IMR-90 (cell line): Measurements from ENCODE around the gene LRRC41. TPM values are rescaled to one million over a fixed set of nuclear protein-coding genes. Genes with fewer than 3 reads are reported as not detected.
"Not testable (repeated sequence)": the region's sequence is repeated elsewhere in the genome, so short reads cannot be mapped to it uniquely, and the experiment has no call there.

ENCODE experiments used
- ATAC-seq: fragments of 200-7000 bp; cut with Tn5 transposase; 2 replicates; pipeline ENCODE4 v1.9.1; 2020; ENCODE audit warnings: low read depth, mild to moderate bottlenecking, moderate library complexity
- BruUV-seq: library from RNA; stranded (reverse); fragments of 400-500 nt; replicated peaks from 2 replicates; lab custom pipeline; 2021; lab: Mats Ljungman, UMichigan
- CTCF ChIA-PET: fragments of 300-600 bp; formaldehyde crosslinking; extraction: SDS; loops from one replicate; lab custom pipeline; 2021; ENCODE audit warnings: antibody characterized with exemption; lab: Yijun Ruan, JAX
- POLR2A ChIA-PET: fragments of 300-600 bp; sonication (Branson Sonifier 250); formaldehyde crosslinking; loops from one replicate; lab custom pipeline; 2022; ENCODE audit warnings: antibody characterized with exemption; ENCODE audit not compliant: unreplicated experiment; lab: Charles Lee
- DNase-seq: peaks from one replicate; pipeline ENCODE4 v3.0.0; 2013
- H2AFZ ChIP-seq: replicated peaks from 2 replicates; pipeline ENCODE3; 2013; ENCODE audit warnings: low read length, mild to moderate bottlenecking; ENCODE audit not compliant: poor library complexity
- H2AK5ac ChIP-seq: 2 replicates; pipeline ENCODE4 v1.6.1; 2013; ENCODE audit warnings: low read depth, low read length, inconsistent platforms
- H2AK9ac ChIP-seq: replicated peaks from 2 replicates; pipeline ENCODE3; 2013; ENCODE audit warnings: mild to moderate bottlenecking, low read depth, low read length, moderate library complexity; ENCODE audit not compliant: poor library complexity
- H2BK120ac ChIP-seq: 2 replicates; pipeline ENCODE4 v1.6.1; 2013; ENCODE audit warnings: low read depth, low read length, inconsistent platforms
- H2BK15ac ChIP-seq: 3 replicates; pipeline ENCODE4 v1.6.1; 2013; ENCODE audit warnings: low read depth, low read length, inconsistent platforms
- H2BK20ac ChIP-seq: 2 replicates; pipeline ENCODE4 v1.6.1; 2013; ENCODE audit warnings: low read depth, mild to moderate bottlenecking, inconsistent platforms, low read length, moderate library complexity
- H2BK5ac ChIP-seq: 2 replicates; pipeline ENCODE4 v1.6.1; 2013; ENCODE audit warnings: mild to moderate bottlenecking, low read depth, low read length, inconsistent platforms; ENCODE audit not compliant: poor library complexity, severe bottlenecking
- H3K14ac ChIP-seq: replicated peaks from 2 replicates; pipeline ENCODE4 v1.6.1; 2013; ENCODE audit warnings: low read depth, low read length, inconsistent platforms
- H3K18ac ChIP-seq: 2 replicates; pipeline ENCODE4 v1.6.1; 2013; ENCODE audit warnings: low read depth, low read length, control low read depth
- H3K23ac ChIP-seq: 2 replicates; pipeline ENCODE4 v1.6.1; 2013; ENCODE audit warnings: low read depth, low read length, inconsistent platforms
- H3K27ac ChIP-seq: 2 replicates; pipeline ENCODE4 v1.5.1; 2013; ENCODE audit warnings: mild to moderate bottlenecking, control low read depth, low read length; ENCODE audit not compliant: insufficient read depth
- H3K27me3 ChIP-seq: 2 replicates; pipeline ENCODE4 v1.6.1; 2013; ENCODE audit warnings: low read length; ENCODE audit not compliant: control insufficient read depth, insufficient read depth
- H3K36me3 ChIP-seq: 2 replicates; pipeline ENCODE4 v1.6.1; 2013; ENCODE audit warnings: low read length, mixed read lengths; ENCODE audit not compliant: control insufficient read depth, insufficient read depth
- H3K4ac ChIP-seq: 2 replicates; pipeline ENCODE4 v1.6.1; 2013; ENCODE audit warnings: low read depth, low read length, inconsistent platforms
- H3K4me1 ChIP-seq: 2 replicates; pipeline ENCODE4 v1.6.1; 2013; ENCODE audit warnings: low read length, mixed read lengths; ENCODE audit not compliant: control insufficient read depth, insufficient read depth
- H3K4me2 ChIP-seq: 2 replicates; pipeline ENCODE4 v1.6.1; 2013; ENCODE audit warnings: low read depth, mild to moderate bottlenecking, control low read depth, low read length, moderate library complexity
- H3K4me3 ChIP-seq: 2 replicates; pipeline ENCODE4 v1.5.1; 2013; ENCODE audit warnings: low read depth, mild to moderate bottlenecking, control low read depth, low read length, moderate library complexity; ENCODE audit not compliant: insufficient read depth
- H3K56ac ChIP-seq: 2 replicates; pipeline ENCODE4 v1.6.1; 2013; ENCODE audit warnings: low read length, inconsistent platforms; ENCODE audit not compliant: insufficient read depth; ENCODE audit errors: extremely low read depth
- H3K79me1 ChIP-seq, 2 experiments: 2 replicates each; pipeline ENCODE4 v1.6.1; 2013; ENCODE audit warnings: low read length in 2 of 2, inconsistent platforms in 1 of 2, low read depth in 1 of 2
- H3K9ac ChIP-seq: 2 replicates; pipeline ENCODE4 v1.6.1; 2013; ENCODE audit warnings: low read depth, low read length, control low read depth
- H3K9me1 ChIP-seq: 2 replicates; pipeline ENCODE4 v1.6.1; 2013; ENCODE audit warnings: low read length, inconsistent platforms; ENCODE audit not compliant: insufficient read depth
- H3K9me3 ChIP-seq: 2 replicates; pipeline ENCODE4 v1.6.1; 2013; ENCODE audit warnings: low read length; ENCODE audit not compliant: control insufficient read depth, insufficient read depth
- H4K20me1 ChIP-seq: 2 replicates; pipeline ENCODE4 v1.6.1; 2013; ENCODE audit warnings: low read length, inconsistent platforms; ENCODE audit not compliant: insufficient read depth
- H4K5ac ChIP-seq: 2 replicates; pipeline ENCODE4 v1.6.1; 2013; ENCODE audit warnings: mild to moderate bottlenecking, low read depth, low read length, control low read depth
- H4K8ac ChIP-seq, 2 experiments: 2 replicates each; pipeline ENCODE4 v1.6.1; 2013; ENCODE audit warnings: low read depth in 2 of 2, low read length in 2 of 2, control low read depth in 1 of 2, inconsistent platforms in 1 of 2
- H4K91ac ChIP-seq: 2 replicates; pipeline ENCODE4 v1.6.1; 2013; ENCODE audit warnings: low read depth, low read length, inconsistent platforms; ENCODE audit not compliant: insufficient read depth
- WGBS, 2 experiments: methylation state at CpG; one replicate each; pipeline versions ENCODE4 v1.1.5 to v1.1.7; 2013; ENCODE audit warnings: missing lambda C conversion rate in 2 of 2; ENCODE audit not compliant: insufficient read length in 1 of 2; ENCODE audit errors: extremely low coverage in 2 of 2; 5-methylcytosine and 5-hydroxymethylcytosine counted together
- dilution Hi-C: fragments of 300-500 bp; cut with HindIII; formaldehyde crosslinking; loops from one replicate; pipeline ENCODE4 v1.14.3; 2018; ENCODE audit warnings: low sequenced_read_pairs; ENCODE audit not compliant: unreplicated experiment
- in situ Hi-C: fragments of 300-500 bp; cut with MboI; formaldehyde crosslinking; loops from 3 replicates; pipeline ENCODE4 v1.14.3; 2019; ENCODE audit warnings: low sequenced_read_pairs, inconsistent platforms, mixed read lengths
- intact Hi-C: fragments of 100-400 bp; cut with micrococcal nuclease; formaldehyde crosslinking; loops from 2 replicates; pipeline ENCODE4 v1.10.0; 2022
- polyA plus RNA-seq, 3 experiments: library from polyadenylated mRNA; depleted of rRNA; stranded (reverse); fragments of >200 nt; gene quantifications; 2 replicates each; pipeline ENCODE4 v1.2.3, GENCODE V29; 2012; ENCODE audit warnings: low replicate concordance in 1 of 3
- total RNA-seq: library from RNA; depleted of rRNA; stranded (reverse); fragments of >200 nt; gene quantifications from 2 replicates; pipeline ENCODE4 v1.2.3, GENCODE V29; 2012

The LRRC41 gene
- total and polyA plus RNA-seq, 2 of the 4 experiments (the other 2 are of a cell fraction) = 67.6 to 83.2 TPM

DNA sequence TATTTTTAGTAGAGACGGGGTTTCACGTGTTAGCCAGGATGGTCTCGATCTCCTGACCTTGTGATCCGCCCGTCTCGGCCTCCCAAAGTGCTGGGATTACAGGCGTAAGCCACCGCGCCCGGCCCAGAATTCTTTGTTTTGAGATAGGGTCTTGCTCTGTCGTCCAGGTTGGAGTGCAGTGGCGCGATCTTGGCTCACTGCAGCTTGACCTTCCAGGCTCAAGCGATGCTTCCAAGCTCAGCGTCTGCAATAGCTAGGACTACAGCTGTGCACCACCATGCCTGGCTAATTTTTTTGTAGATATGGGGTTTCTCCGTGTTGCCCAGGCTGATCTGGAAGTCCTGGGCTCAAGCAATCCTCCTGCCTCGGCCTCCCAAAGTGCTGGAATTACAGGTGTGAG lies 57.3 kb downstream of the LRRC41 start:
- WGBS, 2 experiments = 100% methylated on average over 1 of the region's 17 CpGs; no CpG with 5 or more reads in 1 of the 2 experiments
- H3K36me3 ChIP-seq, H3K9me1 ChIP-seq, H4K20me1 ChIP-seq, DNase-seq, H3K23ac ChIP-seq, H3K4me3 ChIP-seq, H3K9ac ChIP-seq, H3K27ac ChIP-seq, dilution Hi-C loops, H2BK15ac ChIP-seq, H3K18ac ChIP-seq, H4K5ac ChIP-seq, in situ Hi-C loops, H3K27me3 ChIP-seq, H3K4me1 ChIP-seq, H3K4ac ChIP-seq, H3K14ac ChIP-seq, POLR2A ChIA-PET, H2BK120ac ChIP-seq, BruUV-seq, H3K9me3 ChIP-seq, H2AFZ ChIP-seq, H3K56ac ChIP-seq, intact Hi-C loops, ATAC-seq, H2AK9ac ChIP-seq, H3K4me2 ChIP-seq, H2BK5ac ChIP-seq, H2BK20ac ChIP-seq, H4K91ac ChIP-seq: not testable (repeated sequence)
- H2AK5ac ChIP-seq = 0 out of 2 replicates have a peak overlapping the region, but pooled peaks have one; percentile 49
- CTCF ChIA-PET = interaction anchor here (0.6 to 1.8 kb wide), 2 partner anchors 22 to 156 kb away, joined by 4 to 6 read pairs; no protein-coding TSS in a partner anchor
- H4K8ac ChIP-seq = peak overlapping the region; percentile 40 to 77; a peak in 3 of 4 replicates
- H3K79me1 ChIP-seq = peaks cover 14 to 27% of the 10 kb centered on the region in 2 experiments; a peak in 3 of 4 replicates
